CMK (cell line): ENCODE measurements around the gene ALDH5A1.
"Not testable (repeated sequence)": the region's sequence is repeated elsewhere in the genome, so short reads cannot be mapped to it uniquely, and the experiment has no call there.

Source experiments
- DNase-seq: peaks from one replicate; pipeline ENCODE4 v3.0.0-alpha.2; 2010; ENCODE audit warnings: low read depth

ALDH5A1 gene

DNA sequence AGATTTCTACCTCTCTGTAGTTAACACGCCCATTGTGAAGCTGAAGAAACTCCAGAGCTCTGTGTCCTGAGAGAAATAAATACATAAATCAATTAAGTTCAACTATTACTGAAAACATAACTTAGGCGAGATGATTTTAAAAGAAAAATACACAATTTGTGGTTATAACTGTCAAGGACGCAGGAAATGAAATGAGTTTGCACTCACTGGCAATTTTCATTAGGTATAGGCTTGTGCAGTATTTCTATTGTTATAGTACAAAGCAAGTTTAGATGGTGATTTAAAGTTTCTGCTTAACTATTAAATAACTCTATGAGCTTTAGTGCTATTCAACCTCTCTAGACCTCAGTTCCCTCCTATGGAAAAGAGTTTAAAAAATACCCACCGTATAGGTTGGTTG, 8.7 kb upstream of the ALDH5A1 start:
- no peak for DNase-seq

DNA sequence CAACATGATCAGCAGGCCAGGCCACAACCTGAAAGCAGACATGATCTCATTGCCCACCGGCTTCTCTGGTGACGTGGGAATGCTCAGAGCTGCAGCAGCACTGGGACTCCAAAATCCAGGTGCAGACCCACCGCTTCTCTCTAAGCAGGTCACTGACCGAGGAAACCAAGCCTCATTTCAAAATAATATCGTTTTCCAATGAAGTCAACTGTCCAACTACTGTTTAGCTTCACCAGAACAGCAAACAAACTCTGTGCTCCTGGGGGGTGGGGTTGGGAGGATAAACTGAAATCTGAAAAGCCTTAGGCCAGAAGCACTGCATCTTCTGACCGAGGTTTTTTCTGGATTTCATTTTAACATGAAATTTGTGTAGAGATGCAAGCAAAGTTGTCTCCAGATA, 5.3 kb upstream of the ALDH5A1 start, which contains the start of gene GPLD1:
TSS of gene GPLD1 (minus strand) at position 109 of the 400 bp plus-strand sequence. CDS start at position 42, 67 bp downstream.
- no peak for DNase-seq

- no peak for DNase-seq
Observed at GRCh38 chr6:24489881-24490280, 4.9 kb upstream of the ALDH5A1 start.

DNA sequence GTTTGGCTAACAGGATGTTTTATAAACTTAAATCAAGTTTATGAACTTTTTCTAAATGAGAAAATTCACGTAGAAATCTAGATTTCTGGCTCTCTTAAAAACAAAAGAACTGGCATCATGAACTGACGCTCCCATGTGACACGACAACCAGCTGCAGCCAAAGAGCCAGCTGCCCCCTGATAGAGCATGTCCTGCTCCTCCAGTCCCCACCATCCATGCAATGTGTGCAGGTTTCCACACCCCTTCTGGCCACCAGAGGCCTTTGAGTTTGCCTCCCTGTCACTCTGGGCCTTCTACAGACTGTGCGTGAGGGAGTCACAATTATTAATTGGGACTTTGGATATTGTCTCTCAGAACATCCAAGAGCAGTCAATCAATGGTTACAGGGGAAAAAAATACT, 3.8 kb upstream of the ALDH5A1 start:
- no peak for DNase-seq

- no peak for DNase-seq
Observed at GRCh38 chr6:24492475-24492874, 2.3 kb upstream of the ALDH5A1 start.

DNA sequence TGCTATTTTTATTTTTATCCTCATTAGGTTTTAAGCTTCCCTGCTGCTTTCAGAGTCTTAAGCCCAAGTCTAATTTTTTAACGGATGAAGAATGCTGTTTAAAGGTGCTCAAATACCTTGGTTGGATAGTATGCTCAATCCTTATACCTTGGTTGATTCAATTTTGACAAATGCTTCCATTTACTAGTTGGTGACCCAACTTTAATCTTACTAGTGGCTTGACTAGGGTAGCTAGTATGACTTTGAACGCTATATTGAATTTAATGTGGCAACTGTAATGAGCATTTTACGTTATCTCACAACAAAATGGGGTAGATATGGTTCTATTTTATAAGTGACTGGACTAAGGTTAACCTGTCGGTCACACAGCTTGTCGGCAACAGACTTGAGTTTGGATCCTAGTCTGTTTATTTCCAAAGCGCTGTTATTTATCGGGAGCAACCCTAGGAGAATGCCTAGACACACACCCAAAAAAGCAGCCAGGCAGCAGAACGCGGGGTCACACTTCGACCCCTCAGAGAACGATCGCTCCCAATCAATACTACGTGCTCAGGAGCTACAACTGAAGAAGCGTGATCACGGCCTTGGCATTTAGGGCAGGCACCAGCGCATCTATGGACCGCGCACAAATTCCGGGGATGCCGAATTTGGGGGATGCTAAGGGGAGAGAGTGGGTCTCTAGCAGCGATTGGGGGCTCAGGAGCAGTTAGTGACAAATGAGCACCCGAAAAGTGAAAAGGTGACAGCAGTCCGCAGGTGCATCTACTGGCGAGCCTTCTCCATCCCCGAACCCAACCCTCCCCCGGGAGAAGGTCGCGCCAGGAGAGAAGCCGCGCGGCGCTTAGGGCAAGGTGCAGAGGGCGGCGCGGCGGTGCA, 586 bp upstream of the ALDH5A1 start:
- no peak for DNase-seq

- no peak for DNase-seq
Observed at GRCh38 chr6:24497254-24497970, 2.6 kb downstream of the ALDH5A1 start.

- no peak for DNase-seq
Observed at GRCh38 chr6:24500683-24501082, 5.9 kb downstream of the ALDH5A1 start.

- no peak for DNase-seq
Observed at GRCh38 chr6:24501374-24501773, 6.6 kb downstream of the ALDH5A1 start.

DNA sequence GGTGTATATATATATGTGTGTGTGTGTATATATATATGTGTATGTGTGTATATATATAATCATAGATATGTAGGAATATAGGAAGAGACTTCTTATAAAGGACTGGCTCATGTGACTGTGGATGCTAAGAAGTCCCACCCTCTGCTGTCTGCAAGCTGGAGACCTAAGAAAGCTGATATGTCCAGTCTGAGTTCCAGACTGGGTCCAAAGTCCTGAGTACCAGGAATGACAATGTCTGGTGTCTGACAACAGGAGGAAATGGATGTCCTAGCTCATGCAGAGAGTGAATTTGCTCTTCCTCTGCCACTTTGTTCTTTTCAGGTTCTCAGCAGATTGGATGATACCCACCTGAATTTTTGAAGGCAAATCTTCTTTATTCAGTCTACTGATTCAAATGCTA, 7.1 kb downstream of the ALDH5A1 start:
- no peak for DNase-seq

DNA sequence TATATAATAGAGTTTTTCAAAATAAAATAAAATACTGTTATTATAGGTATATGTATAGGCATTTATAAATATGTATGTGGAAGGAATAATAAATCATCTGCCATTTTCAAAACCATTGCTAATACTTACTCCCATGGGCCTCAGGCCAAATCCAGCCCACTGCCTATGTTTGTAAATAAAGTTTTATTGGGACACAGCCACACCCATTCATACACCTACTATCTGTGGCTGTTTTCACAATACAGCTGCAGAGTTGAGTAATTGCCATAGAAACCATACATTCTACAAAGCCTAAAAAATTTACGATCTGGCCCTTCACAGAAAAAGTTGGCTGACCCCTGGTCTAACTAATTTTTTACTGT, 9.5 kb downstream of the ALDH5A1 start:
- no peak for DNase-seq

- DNase-seq, result no peak
Observed at GRCh38 chr6:24504649-24505586, 10.1 kb downstream of the ALDH5A1 start.

GRCh38 chr6:24506814-24507520, 12.2 kb downstream of the ALDH5A1 start:
- no peak for DNase-seq

- not testable (repeated sequence) for DNase-seq
Observed at GRCh38 chr6:24511976-24512375, 17.2 kb downstream of the ALDH5A1 start.

DNA sequence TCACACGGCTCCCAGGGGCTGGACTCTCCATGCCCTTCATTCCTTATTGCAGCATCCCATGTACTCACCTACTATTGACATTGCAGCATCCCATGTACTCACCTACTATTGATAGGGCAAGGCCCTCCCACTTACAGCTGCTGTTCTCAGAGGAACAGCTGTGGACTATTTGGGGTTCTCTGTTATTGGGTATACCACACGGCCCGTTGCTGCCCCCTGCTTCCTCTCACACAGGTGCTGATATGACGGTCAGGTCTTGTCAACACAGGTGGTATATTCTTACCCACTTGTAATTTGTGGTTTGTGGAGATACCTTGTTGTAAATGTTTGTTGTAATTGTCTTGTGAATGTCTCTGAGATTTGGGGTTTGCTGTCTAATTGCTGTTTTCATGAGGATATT, 18.8 kb downstream of the ALDH5A1 start:
- no peak for DNase-seq

DNA sequence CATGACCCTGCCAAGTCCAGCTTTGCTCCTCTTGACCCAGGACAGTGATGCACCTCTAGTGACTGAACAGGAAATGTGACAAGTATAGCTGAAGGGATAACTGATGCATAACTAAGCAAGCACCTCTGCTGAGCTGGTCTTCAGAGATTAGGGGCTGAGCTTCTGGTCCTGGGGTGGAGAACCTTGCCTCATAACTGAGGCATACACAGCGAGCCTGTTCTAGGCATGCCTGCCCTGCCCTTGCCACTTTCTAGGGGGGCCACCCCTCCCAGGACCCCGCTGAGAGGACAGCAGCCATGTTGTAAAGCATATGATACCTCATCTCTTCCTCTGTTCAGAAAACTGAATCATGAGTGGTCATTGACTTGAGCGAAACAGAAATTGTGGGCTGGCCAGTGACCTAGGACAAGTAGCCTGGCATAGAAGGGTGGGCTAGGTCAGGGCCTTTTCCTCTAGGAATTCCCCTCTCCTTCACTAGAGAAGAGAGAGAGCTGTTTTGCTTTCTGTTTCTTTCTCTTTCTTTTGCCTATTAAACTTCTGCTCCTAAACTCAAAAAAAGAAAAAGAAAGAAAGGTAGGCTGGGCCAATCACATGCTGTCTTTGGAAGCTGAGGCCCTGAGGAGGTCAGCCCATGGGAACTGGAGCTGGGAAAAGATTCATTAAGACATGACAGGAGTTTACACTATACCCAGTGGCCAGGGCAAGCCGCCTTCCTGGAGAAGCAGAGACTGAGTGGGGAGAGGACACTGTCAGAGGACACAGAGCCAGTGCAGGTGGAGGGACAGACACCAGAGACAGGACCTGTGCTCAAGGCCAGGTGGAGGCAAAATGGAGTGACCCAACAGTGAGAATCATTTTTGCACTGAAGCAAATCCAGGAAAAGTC, 23.1 kb downstream of the ALDH5A1 start:
- no peak for DNase-seq

- DNase-seq, result no peak
Observed at GRCh38 chr6:24520929-24521546, 26.3 kb downstream of the ALDH5A1 start.

DNA sequence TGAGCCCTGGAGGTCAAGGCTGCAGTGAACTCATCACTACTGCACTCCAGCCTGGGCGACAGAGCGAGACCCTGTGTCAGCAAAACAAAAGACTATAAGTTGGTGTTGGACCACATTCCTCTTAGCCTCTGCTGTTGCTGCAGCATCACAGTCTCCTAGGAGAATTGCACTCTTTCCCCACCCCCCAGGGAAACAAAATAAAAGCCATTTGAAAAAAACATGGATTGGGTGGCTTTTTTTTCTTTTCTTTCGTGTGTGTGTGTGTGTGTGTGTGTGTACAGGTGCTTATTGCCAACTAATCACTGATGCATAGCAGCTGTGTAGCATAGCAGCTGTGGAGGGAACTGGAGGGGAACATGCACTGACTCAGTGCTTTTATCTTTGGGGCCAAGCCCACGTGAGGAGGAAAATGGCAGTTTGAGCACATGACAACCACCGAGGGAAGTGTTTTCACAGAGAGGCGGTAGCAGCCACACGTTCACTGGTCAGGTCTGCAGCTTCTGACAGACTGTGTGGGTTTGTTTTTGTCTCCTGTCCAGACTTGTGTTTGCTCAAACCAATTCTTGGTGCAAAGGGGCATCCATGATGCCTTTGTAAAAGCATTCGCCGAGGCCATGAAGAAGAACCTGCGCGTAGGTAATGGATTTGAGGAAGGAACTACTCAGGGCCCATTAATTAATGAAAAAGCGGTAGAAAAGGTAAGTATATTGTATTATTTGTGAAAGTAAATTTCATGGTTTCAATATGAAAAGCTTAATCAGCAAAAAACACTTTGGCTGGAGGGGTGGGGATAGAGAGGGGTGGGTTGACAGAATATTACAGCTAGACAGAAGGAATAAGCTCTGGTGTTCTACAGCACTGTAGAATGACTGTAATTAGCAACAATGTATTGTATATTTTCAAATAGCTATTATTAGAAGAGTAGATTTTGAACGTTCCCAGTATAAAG, 27.7 kb downstream of the ALDH5A1 start:
- DNase-seq, result no peak

DNA sequence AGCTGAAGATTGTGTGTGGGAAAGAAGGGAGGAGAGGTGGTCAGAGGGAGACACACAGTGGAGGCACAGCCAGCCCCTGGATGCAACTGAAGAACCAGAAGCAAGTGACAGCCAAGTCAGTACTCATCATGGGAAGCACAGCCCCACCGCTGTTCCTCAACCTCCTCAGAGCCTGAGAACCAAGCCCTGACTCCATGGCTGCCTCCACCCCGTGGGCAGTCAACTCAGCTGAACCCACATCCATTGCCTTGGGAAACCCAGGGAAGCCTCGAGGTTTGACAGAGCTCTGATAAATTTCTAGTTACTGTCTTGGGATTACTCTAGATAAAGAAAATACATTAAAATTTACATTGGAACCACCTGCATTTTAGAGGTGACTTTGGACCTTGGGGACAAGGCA, 29.6 kb downstream of the ALDH5A1 start:
- no peak for DNase-seq
